Pancreas (tissue), 10 donors: Measurements from ENCODE around the gene PPP1R15A. TPM values are rescaled to one million over a fixed set of nuclear protein-coding genes. Genes with fewer than 3 reads are reported as not detected.
"Not testable (repeated sequence)": the region's sequence is repeated elsewhere in the genome, so short reads cannot be mapped to it uniquely, and the experiment has no call there.

Experiments
- ATAC-seq, 4 donors: fragments of 200-7000 bp; cut with Tn5 transposase; one replicate each; pipeline versions ENCODE4 v1.8.0 to v1.9.1; 2020; ENCODE audit warnings: mild to moderate bottlenecking in 4 of 4, moderate library complexity in 4 of 4
- DNase-seq, 6 donors: peaks; one replicate each; pipeline ENCODE4 v3.0.0-alpha.2; 2020
- FAIRE-seq: peaks from 2 replicates; lab custom pipeline; 2012; peaks lifted over from hg19 to GRCh38; lab: Jason Lieb, UNC
- H3K27ac ChIP-seq, 4 donors: fragments of 200-600 bp; sonication (generic); 1 replicate in 3 of 4; 2 replicates in 1 of 4; pipeline versions ENCODE4 v1.5.0 to v1.8.0; 2020
- H3K27me3 ChIP-seq, 4 donors: fragments of 200-600 bp; one replicate each; pipeline ENCODE4 v1.8.0; 2021
- H3K36me3 ChIP-seq, 3 donors: fragments of 200-600 bp; sonication (generic) in 1 of 3; one replicate each; pipeline versions ENCODE4 v1.5.0 to v1.8.0; 2020 to 2021
- H3K4me1 ChIP-seq, 3 donors: fragments of 200-600 bp; one replicate each; pipeline ENCODE4 v1.8.0; 2021
- H3K4me3 ChIP-seq, 4 donors: fragments of 200-600 bp; sonication (generic) in 2 of 4; one replicate each; pipeline versions ENCODE4 v1.5.0 to v1.8.0; 2020 to 2021
- H3K9me3 ChIP-seq, 4 donors: fragments of 200-600 bp; one replicate each; pipeline ENCODE4 v1.8.0; 2021
- WGBS, 2 donors: extraction: QIAGEN DNeasy Blood & Tissue Kit; methylation state at CpG; one replicate each; pipeline ENCODE4 v1.1.7; 2013; 5-methylcytosine and 5-hydroxymethylcytosine counted together
- intact Hi-C, 3 donors: fragments of 100-400 bp; cut with DNase I; formaldehyde crosslinking; loops; one replicate each; pipeline versions ENCODE4 v1.11.1 to v1.14.2; 2022
- polyA plus RNA-seq, 2 donors: library from polyadenylated mRNA; stranded (reverse); fragments of 200-250 nt; gene quantifications; one replicate each; pipeline ENCODE4 v1.2.3, GENCODE V29; 2013
- total RNA-seq, 6 donors: library from RNA; stranded (reverse); fragmentation: NEBNext Ultra II Directional in 4 of 6; extraction: Animal tissue kit (Norgen Biotek cat#: 25700) in 4 of 6; gene quantifications; one replicate each; pipeline versions ENCODE4 v1.2.1 to v1.2.4, GENCODE V29; 2021 to 2023
- TF ChIP-seq, protein P1 (sequence below), 4 donors: fragments of 200-600 bp; sonication (generic) in 3 of 4; IDR thresholded peaks; one replicate each; pipeline versions ENCODE4 v1.5.0 to v1.8.0; 2021; ENCODE audit warnings: antibody characterized with exemption in 4 of 4
- donor health status: healthy with polysubstance abuse.
- donor health status: DM: no; HTN: no; CAD: no; lungs with moderate emphysema.
- donor health status: DM: no; HTN: no; CAD: no.
- donor health status: control.
- donor health status: control.
- donor health status: Bipolar disorder and iron deficiency.
- donor health status: DM: yes; HTN: yes; CAD: no.
- donor health status: DM: no; HTN: no; CAD: no.
- donor health status: DM: no; HTN: no; CAD: no.
- donor health status: DM: yes; HTN: yes; CAD: no.

Gene PPP1R15A
- total and polyA plus RNA-seq, 8 donors: 8.1 to 53.2 (median 13.9) TPM

DNA sequence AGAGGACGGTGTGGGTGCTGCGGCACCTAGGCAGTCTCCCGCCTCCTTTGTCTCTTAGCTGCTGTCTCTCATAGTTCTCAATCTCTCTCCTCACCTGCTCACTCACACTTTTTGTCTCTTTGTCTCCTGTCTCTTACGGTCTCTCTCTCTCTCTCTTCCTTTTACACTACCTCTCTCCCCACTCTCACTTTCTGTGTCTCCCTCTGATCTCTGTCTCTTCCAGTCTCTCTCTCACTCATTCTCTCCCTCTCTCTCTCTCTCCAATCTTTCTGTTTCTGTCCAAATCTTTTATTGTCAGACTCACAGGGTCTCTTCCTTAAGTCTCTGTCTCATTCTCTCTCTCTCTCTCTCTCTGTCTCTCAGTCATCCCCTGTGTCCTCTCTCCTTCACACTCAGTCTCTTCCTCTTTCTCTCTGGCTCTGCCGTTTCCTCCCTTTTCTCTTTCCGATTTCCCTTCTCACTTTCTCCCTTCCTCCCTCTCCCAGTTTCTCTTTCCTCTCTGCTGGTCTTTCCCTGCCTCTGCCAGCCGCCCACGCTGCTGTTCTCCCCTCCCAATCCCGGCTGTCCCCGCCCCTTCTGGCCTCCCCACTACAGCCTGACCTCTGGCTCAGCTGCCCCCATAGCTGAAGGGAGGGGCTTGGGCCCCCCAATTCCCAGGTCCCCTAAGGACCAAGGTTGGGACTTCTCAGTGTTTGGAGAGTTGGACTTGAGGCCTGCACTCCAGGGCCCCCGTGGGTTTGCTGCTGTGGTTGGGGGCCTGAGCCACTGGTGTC lies 3.9 kb upstream of the PPP1R15A start, which contains the start of gene PLEKHA4:
TSS of gene PLEKHA4 (minus strand) at position 504 of the 773 bp plus-strand sequence. CDS start 997 bp downstream, outside the sequence.
- no peaks in the 10 kb centered on the region for H3K36me3 ChIP-seq
- H3K4me1 ChIP-seq: no peaks in the 10 kb centered on the region
- ATAC-seq (no peak), DNase-seq (peak in 5 of 6 donors; percentile 37 to 72 (median 59)), FAIRE-seq (no peak)
- H3K9me3 ChIP-seq: no peaks in the 10 kb centered on the region
- intact Hi-C loops: no loop called here
- peak within 1 kb of the TSS in 2 of 4 donors; percentile 66 to 68 for H3K27ac ChIP-seq
- WGBS, 2 donors: 37 to 53% methylated on average over 11 of the region's 11 CpGs
- TF ChIP-seq, protein P1, sequence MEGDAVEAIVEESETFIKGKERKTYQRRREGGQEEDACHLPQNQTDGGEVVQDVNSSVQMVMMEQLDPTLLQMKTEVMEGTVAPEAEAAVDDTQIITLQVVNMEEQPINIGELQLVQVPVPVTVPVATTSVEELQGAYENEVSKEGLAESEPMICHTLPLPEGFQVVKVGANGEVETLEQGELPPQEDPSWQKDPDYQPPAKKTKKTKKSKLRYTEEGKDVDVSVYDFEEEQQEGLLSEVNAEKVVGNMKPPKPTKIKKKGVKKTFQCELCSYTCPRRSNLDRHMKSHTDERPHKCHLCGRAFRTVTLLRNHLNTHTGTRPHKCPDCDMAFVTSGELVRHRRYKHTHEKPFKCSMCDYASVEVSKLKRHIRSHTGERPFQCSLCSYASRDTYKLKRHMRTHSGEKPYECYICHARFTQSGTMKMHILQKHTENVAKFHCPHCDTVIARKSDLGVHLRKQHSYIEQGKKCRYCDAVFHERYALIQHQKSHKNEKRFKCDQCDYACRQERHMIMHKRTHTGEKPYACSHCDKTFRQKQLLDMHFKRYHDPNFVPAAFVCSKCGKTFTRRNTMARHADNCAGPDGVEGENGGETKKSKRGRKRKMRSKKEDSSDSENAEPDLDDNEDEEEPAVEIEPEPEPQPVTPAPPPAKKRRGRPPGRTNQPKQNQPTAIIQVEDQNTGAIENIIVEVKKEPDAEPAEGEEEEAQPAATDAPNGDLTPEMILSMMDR (IDR thresholded peaks at IDR 0.05): no peak
- peak within 1 kb of the TSS in 1 of 4 donors; percentile 30 for H3K4me3 ChIP-seq
- no peaks in the 10 kb centered on the region for H3K27me3 ChIP-seq

DNA sequence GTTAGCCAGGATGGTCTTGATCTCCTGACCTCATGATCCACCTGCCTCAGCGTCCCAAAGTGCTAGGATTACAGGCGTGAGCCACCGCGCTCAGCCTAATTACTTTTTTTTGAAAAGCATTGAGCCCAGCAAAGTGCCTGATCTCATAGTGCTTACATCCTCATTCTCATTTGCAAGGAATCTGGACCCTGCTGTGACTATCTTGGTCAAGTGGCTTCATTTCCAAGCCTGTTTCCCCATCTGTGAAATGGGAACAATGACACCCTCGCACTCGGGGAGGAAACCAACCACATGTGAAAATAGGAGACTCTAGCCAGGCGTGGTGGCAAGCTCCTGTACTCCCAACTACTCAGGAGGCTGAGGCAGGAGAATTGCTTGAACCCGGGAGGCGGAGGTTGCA lies 2.2 kb upstream of the PPP1R15A start:
- H3K27me3 ChIP-seq: no peaks in the 10 kb centered on the region
- H3K36me3 ChIP-seq: no peaks in the 10 kb centered on the region
- FAIRE-seq (no peak), ATAC-seq (no peak), DNase-seq (no peak)
- H3K4me1 ChIP-seq: peaks cover 0 to 9% (median 5%) of the 10 kb centered on the region in 3 donors
- TF ChIP-seq, protein P1 (IDR thresholded peaks at IDR 0.05): no peak
- H3K4me3 ChIP-seq: no peak overlapping the region
- no peaks in the 10 kb centered on the region for H3K9me3 ChIP-seq
- intact Hi-C loops: loop anchor here in 1 of 3 donors (10.0 kb wide), 1 partner anchor 95 kb away; the partner anchor contains the start of gene FTL
- WGBS, 2 donors: 92 to 96% methylated on average over 9 of the region's 9 CpGs
- H3K27ac ChIP-seq: no peak overlapping the region

DNA sequence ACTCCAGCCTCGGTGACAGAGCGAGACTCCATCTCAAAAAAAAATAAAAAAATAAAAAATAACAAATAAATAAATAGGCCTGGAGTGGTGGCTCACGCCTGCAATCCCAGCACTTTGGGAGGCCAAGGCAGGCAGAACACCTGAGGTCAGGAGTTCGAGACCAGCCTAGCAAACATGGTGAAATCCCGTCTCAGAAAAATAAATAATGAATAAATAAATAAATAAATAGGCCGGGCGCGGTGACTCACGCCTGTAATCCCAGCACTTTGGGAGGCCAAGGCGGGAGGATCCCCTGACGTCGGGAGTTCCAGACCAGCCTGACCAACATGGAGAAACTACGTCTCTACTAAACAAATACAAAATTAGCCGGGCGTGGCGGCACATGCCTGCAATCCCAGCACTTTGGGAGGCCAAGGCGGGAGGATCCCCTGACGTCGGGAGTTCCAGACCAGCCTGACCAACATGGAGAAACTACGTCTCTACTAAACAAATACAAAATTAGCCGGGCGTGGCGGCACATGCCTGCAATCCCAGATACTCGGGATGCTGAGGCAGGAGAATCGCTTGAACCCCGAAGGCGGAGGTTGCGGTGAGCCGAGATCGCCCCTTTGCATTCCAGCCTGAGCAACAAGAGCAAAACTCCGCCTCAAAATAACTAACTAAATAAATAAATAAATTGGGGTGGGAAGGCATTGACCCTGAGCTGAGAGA lies 595 bp upstream of the PPP1R15A start:
- ATAC-seq, H3K36me3 ChIP-seq, FAIRE-seq, DNase-seq, H3K27me3 ChIP-seq, H3K9me3 ChIP-seq: not testable (repeated sequence)
- H3K4me1 ChIP-seq: peaks cover 0 to 24% (median 5%) of the 10 kb centered on the region in 3 donors
- H3K27ac ChIP-seq: peak overlapping the region in 3 of 4 donors; percentile 94 to 100 (median 99)
- H3K4me3 ChIP-seq: peak overlapping the region in 3 of 4 donors; percentile 76 to 87 (median 85)
- WGBS, 2 donors: 64 to 67% methylated on average over 24 to 30 of the region's 31 CpGs
- intact Hi-C loops: loop anchor here in 1 of 3 donors (10.0 kb wide), 1 partner anchor 93 kb away; the partner anchor contains the start of gene FTL

DNA sequence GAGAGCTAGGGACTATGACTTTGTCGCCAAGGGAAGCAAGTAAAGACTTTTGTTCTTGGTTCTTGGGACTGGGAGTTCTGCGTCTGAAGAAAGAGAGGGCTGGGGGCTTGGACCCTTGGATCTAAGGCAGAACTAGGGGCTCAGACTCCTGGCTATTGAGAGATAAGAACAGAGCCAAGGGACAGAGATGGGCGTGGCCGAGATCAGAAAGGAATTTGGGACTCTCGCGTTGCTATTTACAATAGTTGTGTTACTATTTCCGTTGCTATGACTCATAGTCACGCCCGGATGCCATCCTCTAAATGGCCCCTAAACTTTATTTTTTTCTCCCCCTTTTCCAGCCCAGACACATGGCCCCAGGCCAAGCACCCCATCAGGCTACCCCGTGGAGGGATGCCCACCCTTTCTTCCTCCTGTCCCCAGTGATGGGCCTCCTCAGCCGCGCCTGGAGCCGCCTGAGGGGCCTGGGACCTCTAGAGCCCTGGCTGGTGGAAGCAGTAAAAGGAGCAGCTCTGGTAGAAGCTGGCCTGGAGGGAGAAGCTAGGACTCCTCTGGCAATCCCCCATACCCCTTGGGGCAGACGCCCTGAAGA lies 759 bp downstream of the PPP1R15A start:
- peak overlapping the region; percentile 94 to 100 (median 98) for H3K27ac ChIP-seq
- FAIRE-seq (no peak), DNase-seq (peak; percentile 72 to 87 (median 82)), ATAC-seq (peak; percentile 74 to 79 (median 76))
- H3K27me3 ChIP-seq: no peaks in the 10 kb centered on the region
- no peaks in the 10 kb centered on the region for H3K9me3 ChIP-seq
- intact Hi-C loops: loop anchor here in 1 of 3 donors (10.0 kb wide), 1 partner anchor 92 kb away; the partner anchor contains the start of gene FTL
- TF ChIP-seq, protein P1 (IDR thresholded peaks at IDR 0.05): no peak
- H3K4me3 ChIP-seq: peak overlapping the region; percentile 76 to 87 (median 83)
- H3K36me3 ChIP-seq: no peaks in the 10 kb centered on the region
- 12 to 17% methylated on average over 14 of the region's 14 CpGs for WGBS, 2 donors
- peaks cover 0 to 25% (median 5%) of the 10 kb centered on the region in 3 donors for H3K4me1 ChIP-seq
